GM21737 (cell line): ENCODE measurements around the gene RPS6KA3.

Experiments
- ATAC-seq: cut with Tn5 transposase; IDR thresholded peaks from one replicate; pipeline ENCODE4 v1.9.1; 2021; ENCODE audit warnings: mild to moderate bottlenecking, moderate library complexity; ENCODE audit not compliant: unreplicated experiment

The RPS6KA3 gene

GRCh38 chrX:20111271-20111670 is 155.4 kb downstream of the RPS6KA3 start:
- ATAC-seq: no peak

DNA sequence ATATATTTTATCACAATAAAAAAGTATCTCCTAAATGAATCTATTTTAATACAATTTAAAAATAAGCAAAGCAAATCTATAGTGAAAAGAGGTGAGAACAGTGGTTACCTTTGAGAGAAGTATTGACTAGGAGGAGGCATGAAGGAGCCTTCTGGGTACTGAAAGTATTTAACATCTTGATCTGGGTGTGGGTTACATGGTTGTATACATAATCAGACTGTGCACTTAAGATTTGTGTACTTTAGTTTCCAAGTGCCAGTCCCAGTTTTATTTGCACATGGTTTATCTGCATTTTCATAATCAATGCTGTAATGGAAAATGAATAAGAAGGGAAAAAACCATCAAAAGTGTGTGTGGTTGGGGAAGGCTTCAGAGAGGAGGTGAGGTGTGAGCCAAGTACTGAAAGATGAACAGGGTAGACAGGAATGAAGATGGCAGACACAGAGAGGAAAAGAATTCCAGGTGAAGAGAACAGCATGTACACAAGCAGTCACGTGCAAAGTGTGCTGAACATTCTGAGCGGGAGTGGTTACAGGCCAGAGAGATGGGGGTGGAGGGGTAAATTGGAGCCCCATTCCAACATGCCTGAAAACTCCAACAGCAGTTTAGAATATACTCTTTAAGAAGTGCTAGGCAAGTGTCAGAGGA is 164.7 kb downstream of the RPS6KA3 start:
- no peak for ATAC-seq
